HG03175 (cell line): ENCODE data around the gene CES2.
A peak's percentile ranks its signal among the peaks of the same experiment; 100 is the strongest.
"Not testable (repeated sequence)": the region's sequence is repeated elsewhere in the genome, so short reads cannot be mapped to it uniquely, and the experiment has no call there.

Experiments used
- ATAC-seq: cut with Tn5 transposase; IDR thresholded peaks from one replicate; pipeline ENCODE4 v1.9.1; 2021; ENCODE audit warnings: mild to moderate bottlenecking, moderate library complexity; ENCODE audit not compliant: unreplicated experiment

Gene CES2

GRCh38 chr16:66976746-66977145 is 41.4 kb downstream of the CES2 start:
- no peak for ATAC-seq

GRCh38 chr16:66977341-66978113 is 42.2 kb downstream of the CES2 start:
- peak; percentile 76 for ATAC-seq

DNA sequence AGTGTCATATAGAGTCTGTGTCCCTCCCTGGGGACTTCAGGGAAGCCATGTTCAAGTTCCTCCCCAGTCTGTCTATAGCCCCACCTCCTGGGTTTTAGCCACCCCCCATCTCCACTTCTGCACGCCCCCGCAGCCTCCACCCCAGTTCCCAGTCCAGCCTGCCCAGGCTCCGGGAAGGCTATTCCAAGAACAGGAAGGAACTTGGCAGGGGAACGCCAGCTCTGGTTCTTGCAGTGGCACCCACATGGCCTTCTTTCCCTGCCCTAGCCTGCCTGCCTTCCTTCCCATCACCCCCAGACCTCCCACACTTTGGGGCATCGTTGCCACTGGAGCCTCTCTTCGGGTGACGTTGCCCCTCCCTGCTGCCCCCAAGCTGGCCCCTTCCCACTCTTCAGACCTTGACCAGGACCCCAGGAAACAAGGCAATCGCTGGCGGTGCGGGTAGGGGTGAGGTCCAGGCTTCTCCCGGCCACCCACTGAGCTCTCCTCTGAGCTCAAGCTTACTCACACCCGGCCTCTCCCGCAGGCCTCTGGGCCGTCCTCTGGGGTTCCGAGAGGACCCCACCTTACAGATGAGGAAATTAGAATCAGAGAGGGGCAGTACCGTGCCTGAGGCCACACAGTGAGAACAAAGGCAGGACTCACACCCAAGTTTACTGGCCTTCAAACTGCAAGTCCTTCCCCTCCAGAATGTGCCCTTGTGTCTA is 43.8 kb downstream of the CES2 start:
- no peak for ATAC-seq

GRCh38 chr16:66983033-66983432 is 47.7 kb downstream of the CES2 start:
- no peak for ATAC-seq

GRCh38 chr16:66984892-66985311 is 49.6 kb downstream of the CES2 start:
- no peak for ATAC-seq

GRCh38 chr16:66986559-66986958 is 51.2 kb downstream of the CES2 start:
- no peak for ATAC-seq

- no peak for ATAC-seq
These were observed 53.0 kb downstream of the CES2 start, which contains the start of gene CES4A for GRCh38 chr16:66988197-66988788. Gene CES4A, plus strand, starts transcription at chr16:66988589. Its CDS starts 184 bp downstream, at chr16:66988773.

DNA sequence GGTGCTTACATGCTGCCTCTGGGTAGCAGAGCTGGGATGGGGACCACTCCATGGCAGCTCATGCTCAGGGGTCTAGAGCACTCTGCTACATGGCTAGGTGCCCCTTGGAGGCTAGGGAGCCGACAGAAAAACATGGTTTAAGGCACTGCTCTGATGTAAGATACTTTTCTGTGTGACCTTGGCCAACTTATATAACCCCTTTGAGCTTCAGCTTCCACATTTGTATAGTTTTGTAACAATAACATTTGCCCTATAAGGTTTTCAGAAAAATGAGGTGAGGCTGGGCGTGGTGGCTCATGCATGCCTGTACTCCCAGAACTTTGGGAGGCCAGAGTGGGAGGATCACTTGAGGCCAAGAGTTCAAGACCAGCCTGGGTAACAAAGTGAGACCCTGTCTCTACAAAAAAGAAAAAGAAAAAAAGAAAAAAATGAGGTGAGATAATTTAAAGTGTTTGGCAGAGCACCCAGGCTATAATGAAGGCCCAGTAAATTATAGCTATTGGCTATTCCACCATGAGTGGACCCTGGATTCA is 56.3 kb downstream of the CES2 start:
- no peak for ATAC-seq

DNA sequence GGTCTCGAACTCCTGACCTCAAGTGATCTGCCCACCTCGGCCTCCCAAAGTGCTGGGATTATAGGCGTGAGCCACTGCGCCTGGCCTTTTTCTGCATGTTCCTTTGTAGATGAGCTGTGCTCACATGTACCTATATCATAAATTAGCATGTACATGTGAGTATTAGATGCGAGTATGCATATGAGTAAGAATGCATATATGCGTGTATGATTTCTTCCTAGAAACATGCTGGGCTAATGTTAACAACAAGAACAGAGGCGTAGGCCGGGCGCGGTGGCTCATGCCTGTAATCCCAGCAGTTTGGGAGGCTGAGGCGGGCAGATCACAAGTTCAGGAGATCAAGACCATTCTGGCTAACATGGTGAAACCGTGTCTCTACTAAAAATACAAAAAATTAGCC is 58.2 kb downstream of the CES2 start:
- ATAC-seq, result not testable (repeated sequence)
